ENCODE measurements around the gene PGAP6. TPM values are rescaled to one million over a fixed set of nuclear protein-coding genes. Genes with fewer than 3 reads are reported as not detected.
A peak's percentile ranks its signal among the peaks of the same experiment; 100 is the strongest.

Gene PGAP6
- total RNA-seq, 2 experiments from 2014 or later, result 22.8 to 24.1 TPM

DNA sequence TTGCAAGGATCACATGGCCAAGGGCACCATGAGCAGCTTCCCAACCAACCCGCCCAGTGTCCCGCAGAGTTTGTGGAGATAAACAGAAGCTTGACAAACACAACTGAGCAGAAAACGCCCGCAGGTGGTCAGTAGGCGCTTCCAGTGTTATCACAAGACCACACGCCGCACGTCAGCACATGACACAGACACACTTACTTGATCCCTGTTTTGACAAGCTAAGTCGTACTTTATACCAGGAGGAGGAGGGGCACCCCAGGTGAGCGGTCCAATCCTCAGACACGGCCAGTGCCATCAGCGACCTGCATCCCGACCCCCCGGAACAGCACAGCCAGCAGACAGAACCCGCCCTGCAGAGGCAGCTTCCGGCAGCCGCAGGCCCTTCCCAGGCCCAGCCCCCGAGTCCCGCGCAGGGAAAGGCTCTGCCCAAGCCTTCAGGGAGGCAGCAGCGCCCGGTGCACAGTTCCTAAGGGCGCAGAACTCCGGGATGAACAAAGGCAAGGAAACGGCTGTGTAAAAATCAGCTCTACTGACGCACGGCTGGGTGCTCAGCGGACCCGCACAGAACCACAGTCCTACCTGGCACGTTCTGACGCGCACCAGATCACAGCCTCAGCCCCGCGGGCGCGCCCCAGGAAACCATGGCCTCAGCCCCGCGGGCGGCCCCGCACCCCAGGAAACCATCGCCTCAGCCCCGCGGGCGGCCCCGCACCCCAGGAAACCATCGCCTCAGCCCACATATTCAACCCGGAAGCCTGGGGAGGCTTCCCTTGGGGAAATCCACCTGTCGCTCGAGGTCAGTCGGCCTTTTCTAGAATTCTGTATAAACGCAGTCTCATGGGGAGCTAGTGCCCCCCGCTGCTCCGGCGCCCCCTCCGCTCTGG lies 57.1 kb downstream of the PGAP6 start:
- H3K4me1 Mint-ChIP-seq, result peaks cover 48% of the 10 kb centered on the region
- peaks cover 8% of the 10 kb centered on the region for H3K36me3 Mint-ChIP-seq
- peak overlapping the region; percentile 71 for H3K27ac Mint-ChIP-seq
- H3K9me3 Mint-ChIP-seq, result no peaks in the 10 kb centered on the region
- peak; percentile 58 for DNase-seq
- H3K27me3 Mint-ChIP-seq, result no peaks in the 10 kb centered on the region
- peak overlapping the region; percentile 62 for H3K4me3 Mint-ChIP-seq

- Mint-ChIP-seq H3K27me3 (no peaks in the 10 kb centered on the region), H3K27ac (peak overlapping the region; percentile 71), H3K36me3 (peaks cover 9% of the 10 kb centered on the region), H3K4me3 (no peak overlapping the region), H3K4me1 (peaks cover 51% of the 10 kb centered on the region), H3K9me3 (no peaks in the 10 kb centered on the region)
- no peak for DNase-seq
Observed at GRCh38 chr16:324201-324450, 57.7 kb downstream of the PGAP6 start.

DNA sequence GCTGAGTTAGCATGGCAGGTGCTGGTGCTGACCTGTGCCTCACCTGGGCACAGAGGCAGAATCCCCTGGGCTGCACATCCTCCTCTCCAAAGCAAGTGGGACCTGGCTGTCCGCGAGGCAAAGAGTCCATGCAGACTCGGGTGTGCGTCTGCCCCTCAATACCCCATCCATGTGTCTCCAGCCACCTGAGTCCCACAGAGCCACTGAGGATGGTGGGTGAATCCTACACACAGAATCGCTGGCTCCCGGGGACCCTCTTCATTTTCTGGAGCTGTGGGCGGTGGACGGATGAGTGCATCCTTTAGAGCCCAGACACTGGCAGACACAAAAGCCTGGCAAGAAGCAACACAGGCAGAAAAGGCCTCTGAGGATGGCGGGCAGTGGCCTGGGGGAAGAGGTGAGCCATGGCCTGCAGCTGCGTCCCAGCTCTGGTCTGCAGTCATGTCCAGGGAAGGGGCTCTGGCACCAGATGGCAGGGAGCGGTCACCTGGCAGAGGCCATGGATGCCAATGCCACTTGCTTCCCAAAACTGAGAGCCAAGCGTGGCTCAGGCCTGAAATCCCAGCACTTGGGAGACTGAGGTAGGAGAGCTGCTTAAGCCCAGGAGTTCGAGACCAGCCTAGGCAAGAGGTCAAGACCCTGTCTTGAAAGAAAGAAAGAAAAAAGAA lies 59.2 kb downstream of the PGAP6 start:
- no peaks in the 10 kb centered on the region for H3K9me3 Mint-ChIP-seq
- no peak overlapping the region for H3K27ac Mint-ChIP-seq
- peaks cover 51% of the 10 kb centered on the region for H3K4me1 Mint-ChIP-seq
- no peak overlapping the region for H3K4me3 Mint-ChIP-seq
- no peaks in the 10 kb centered on the region for H3K27me3 Mint-ChIP-seq
- no peak for DNase-seq
- H3K36me3 Mint-ChIP-seq, result peaks cover 14% of the 10 kb centered on the region

GRCh38 chr16:321532-321931 lies 60.2 kb downstream of the PGAP6 start:
- no peaks in the 10 kb centered on the region for H3K9me3 Mint-ChIP-seq
- H3K36me3 Mint-ChIP-seq, result peaks cover 14% of the 10 kb centered on the region
- no peak overlapping the region for H3K27ac Mint-ChIP-seq
- no peak for DNase-seq
- peaks cover 44% of the 10 kb centered on the region for H3K4me1 Mint-ChIP-seq
- H3K4me3 Mint-ChIP-seq, result no peak overlapping the region
- H3K27me3 Mint-ChIP-seq, result no peaks in the 10 kb centered on the region

Other genes starting within 250 kb of the PGAP6 start
- 10 to 100 TPM; 45.4 to 45.8 TPM for gene NPRL3, start 243.3 kb downstream of the PGAP6 start, total RNA-seq
- gene HBZ, start 229.3 kb downstream of the PGAP6 start, total RNA-seq, result not detected
- not detected for gene HBM, start 216.0 kb downstream of the PGAP6 start, total RNA-seq
- not detected for gene HBA2, start 209.1 kb downstream of the PGAP6 start, total RNA-seq
- not detected for gene HBA1, start 205.3 kb downstream of the PGAP6 start, total RNA-seq
- 1 to 10 TPM; 1.2 to 2.0 TPM for gene HBQ1, start 201.5 kb downstream of the PGAP6 start, total RNA-seq
- gene LUC7L, start 152.5 kb downstream of the PGAP6 start, total RNA-seq, result 10 to 100 TPM; 61.9 to 65.3 TPM
- gene FAM234A, start 147.2 kb downstream of the PGAP6 start, total RNA-seq, result 10 to 100 TPM; 20.9 to 24.1 TPM
- not detected for gene RGS11, start 106.0 kb downstream of the PGAP6 start, total RNA-seq
- gene ARHGDIG, start 101.4 kb downstream of the PGAP6 start, total RNA-seq, result not detected
- gene PDIA2, start 98.8 kb downstream of the PGAP6 start, total RNA-seq, result not detected
- 10 to 100 TPM; 23.9 to 24.6 TPM for gene AXIN1, start 29.3 kb downstream of the PGAP6 start, total RNA-seq
- gene MRPL28, start 11.4 kb downstream of the PGAP6 start, total RNA-seq, result 10 to 100 TPM; 89.3 to 94.8 TPM
- 10 to 100 TPM; 15.6 to 17.3 TPM for gene NME4, start 15.2 kb upstream of the PGAP6 start, total RNA-seq
- gene DECR2, start 19.9 kb upstream of the PGAP6 start, total RNA-seq, result 1 to 10 TPM; 7.0 to 8.2 TPM
- gene RAB11FIP3, start 43.7 kb upstream of the PGAP6 start, total RNA-seq, result 10 to 100 TPM; 16.9 to 17.4 TPM
- 10 to 100 TPM; 86.4 to 91.3 TPM for gene CAPN15, start 145.7 kb upstream of the PGAP6 start, total RNA-seq
- not detected for gene PRR35, start 178.4 kb upstream of the PGAP6 start, total RNA-seq
- gene NHLRC4, start 185.0 kb upstream of the PGAP6 start, total RNA-seq, result under 1 TPM; 0.54 to 0.76 TPM
- 10 to 100 TPM; 28.8 to 29.1 TPM for gene PIGQ, start 188.0 kb upstream of the PGAP6 start, total RNA-seq
- 1 to 10 TPM; 7.2 to 7.6 TPM for gene RAB40C, start 208.1 kb upstream of the PGAP6 start, total RNA-seq
- under 1 TPM in 1 of 2 experiments, not detected in 1; 0.10 TPM for gene WFIKKN1, start 249.0 kb upstream of the PGAP6 start, total RNA-seq

Measured in activated naive CD8-positive, alpha-beta T cell treated with anti-CD3 and anti-CD28 coated beads for 36 hours (primary cell).